HEK293 (cell line): ENCODE data around the gene CTSO.

Source experiments
- CTCF ChIA-PET: fragments of 350-600 bp; formaldehyde crosslinking; extraction: SDS; loops from one replicate; lab custom pipeline; 2021; ENCODE audit warnings: antibody characterized with exemption; lab: Yijun Ruan, JAX
- POLR2A ChIA-PET: fragments of 300-600 bp; formaldehyde crosslinking; extraction: SDS; loops from one replicate; lab custom pipeline; 2020; ENCODE audit warnings: antibody characterized with exemption, inconsistent platforms; lab: Yijun Ruan, JAX
- H3K27ac ChIP-seq: fragments of 200-500 bp; sonication (Bioruptor generic); 2 replicates; pipeline ENCODE4 v1.5.1; 2014; ENCODE audit warnings: low read depth, low read length, control low read depth, inconsistent platforms; ENCODE audit errors: extremely low read depth
- H3K36me3 ChIP-seq, 2 experiments: fragments of 200-500 bp in 1 of 2; sonication (Bioruptor generic) in 1 of 2; 1 replicate in 1 of 2; 2 replicates in 1 of 2; pipeline ENCODE4 v1.5.1; 2014 to 2017; ENCODE audit warnings: inconsistent platforms in 2 of 2, low read length in 2 of 2; ENCODE audit not compliant: control insufficient read depth in 2 of 2, insufficient read depth in 1 of 2
- H3K4me1 ChIP-seq: fragments of 200-500 bp; sonication (Bioruptor generic); 2 replicates; pipeline ENCODE4 v1.5.1; 2014; ENCODE audit warnings: mild to moderate bottlenecking, low read length, inconsistent platforms; ENCODE audit not compliant: control insufficient read depth, insufficient read depth
- H3K4me3 ChIP-seq: 2 replicates; pipeline ENCODE4 v1.5.1; 2011; ENCODE audit warnings: low read depth, mild to moderate bottlenecking, control low read depth, low read length, moderate library complexity
- H3K9me3 ChIP-seq: fragments of 200-500 bp; sonication (Bioruptor generic); 2 replicates; pipeline ENCODE4 v1.5.1; 2014; ENCODE audit warnings: low read depth, low read length, inconsistent platforms; ENCODE audit not compliant: control insufficient read depth, insufficient read depth
- ATF2 ChIP-seq: fragments of 450-650 bp; formaldehyde crosslinking; IDR thresholded peaks from 2 replicates; pipeline ENCODE4 v1.5.1; 2016; ENCODE audit warnings: missing biosample characterization, missing genetic modification characterization, low read depth
- EGR2 ChIP-seq: fragments of 450-650 bp; formaldehyde crosslinking; IDR thresholded peaks from 2 replicates; pipeline ENCODE4 v1.5.1; 2016; ENCODE audit warnings: low read depth, missing biosample characterization, missing genetic modification characterization
- GLIS2 ChIP-seq: fragments of 450-650 bp; formaldehyde crosslinking; IDR thresholded peaks from 2 replicates; pipeline ENCODE4 v1.5.1; 2016; ENCODE audit warnings: missing biosample characterization, missing genetic modification characterization
- KLF8 ChIP-seq: fragments of 450-650 bp; formaldehyde crosslinking; IDR thresholded peaks from 2 replicates; pipeline ENCODE4 v1.5.1; 2016; ENCODE audit warnings: missing biosample characterization, missing genetic modification characterization
- REST ChIP-seq: fragments of 450-650 bp; formaldehyde crosslinking; IDR thresholded peaks from 2 replicates; pipeline ENCODE4 v1.5.1; 2016; ENCODE audit warnings: missing biosample characterization, missing genetic modification characterization
- ZFP41 ChIP-seq: fragments of 450-650 bp; formaldehyde crosslinking; IDR thresholded peaks from 2 replicates; pipeline ENCODE4 v1.5.1; 2016; ENCODE audit warnings: missing biosample characterization, missing genetic modification characterization, borderline replicate concordance
- ZFP69B ChIP-seq: fragments of 450-650 bp; formaldehyde crosslinking; IDR thresholded peaks from 2 replicates; pipeline ENCODE4 v1.5.1; 2016; ENCODE audit warnings: missing biosample characterization, missing genetic modification characterization
- ZNF133 ChIP-seq: fragments of 450-650 bp; formaldehyde crosslinking; IDR thresholded peaks from 2 replicates; pipeline ENCODE4 v1.5.1; 2016; ENCODE audit warnings: missing biosample characterization, missing genetic modification characterization
- ZNF18 ChIP-seq: fragments of 450-650 bp; formaldehyde crosslinking; IDR thresholded peaks from 2 replicates; pipeline ENCODE4 v1.5.1; 2016; ENCODE audit warnings: missing biosample characterization, missing genetic modification characterization
- ZNF2 ChIP-seq: fragments of 450-650 bp; formaldehyde crosslinking; IDR thresholded peaks from 2 replicates; pipeline ENCODE4 v1.5.1; 2016; ENCODE audit warnings: missing biosample characterization, missing genetic modification characterization
- ZNF335 ChIP-seq: fragments of 450-650 bp; formaldehyde crosslinking; conservative IDR thresholded peaks from 2 replicates; pipeline ENCODE4 v1.5.1; 2016; ENCODE audit warnings: missing biosample characterization, missing genetic modification characterization
- ZNF398 ChIP-seq: fragments of 450-650 bp; formaldehyde crosslinking; IDR thresholded peaks from 2 replicates; pipeline ENCODE4 v1.5.1; 2017; ENCODE audit warnings: missing biosample characterization, missing genetic modification characterization
- ZNF404 ChIP-seq: fragments of 450-650 bp; formaldehyde crosslinking; IDR thresholded peaks from 2 replicates; pipeline ENCODE4 v1.5.1; 2017; ENCODE audit warnings: missing biosample characterization, missing genetic modification characterization
- ZNF473 ChIP-seq: fragments of 450-650 bp; formaldehyde crosslinking; IDR thresholded peaks from 2 replicates; pipeline ENCODE4 v1.5.1; 2017; ENCODE audit warnings: missing biosample characterization, missing genetic modification characterization
- ZNF514 ChIP-seq: fragments of 450-650 bp; formaldehyde crosslinking; IDR thresholded peaks from 2 replicates; pipeline ENCODE4 v1.5.1; 2016; ENCODE audit warnings: missing biosample characterization, missing genetic modification characterization
- ZNF530 ChIP-seq: fragments of 450-650 bp; formaldehyde crosslinking; IDR thresholded peaks from 2 replicates; pipeline ENCODE4 v1.5.1; 2016; ENCODE audit warnings: low read depth, missing biosample characterization, missing genetic modification characterization
- ZNF544 ChIP-seq: fragments of 450-650 bp; formaldehyde crosslinking; IDR thresholded peaks from 2 replicates; pipeline ENCODE4 v1.5.0; 2017; ENCODE audit warnings: missing biosample characterization, missing genetic modification characterization
- ZNF555 ChIP-seq: fragments of 450-650 bp; formaldehyde crosslinking; conservative IDR thresholded peaks from 2 replicates; pipeline ENCODE4 v1.5.1; 2017; ENCODE audit warnings: missing biosample characterization, mild to moderate bottlenecking, missing genetic modification characterization, inconsistent platforms
- ZNF596 ChIP-seq: fragments of 450-650 bp; IDR thresholded peaks from 2 replicates; pipeline ENCODE4 v1.5.0; 2018; ENCODE audit warnings: missing biosample characterization, mild to moderate bottlenecking, missing genetic modification characterization, moderate library complexity
- ZNF677 ChIP-seq: fragments of 450-650 bp; IDR thresholded peaks from 2 replicates; pipeline ENCODE4 v1.5.0; 2018; ENCODE audit warnings: missing biosample characterization, mild to moderate bottlenecking, missing genetic modification characterization, moderate library complexity
- ZNF701 ChIP-seq: fragments of 450-650 bp; formaldehyde crosslinking; IDR thresholded peaks from 2 replicates; pipeline ENCODE4 v1.5.1; 2016; ENCODE audit warnings: missing biosample characterization, missing genetic modification characterization
- ZNF791 ChIP-seq: fragments of 450-650 bp; formaldehyde crosslinking; IDR thresholded peaks from 2 replicates; pipeline ENCODE4 v1.5.1; 2016; ENCODE audit warnings: missing biosample characterization, missing genetic modification characterization
- ZNF837 ChIP-seq: fragments of 450-650 bp; formaldehyde crosslinking; IDR thresholded peaks from 2 replicates; pipeline ENCODE4 v1.5.1; 2016; ENCODE audit warnings: missing biosample characterization, missing genetic modification characterization
- TF ChIP-seq, protein P1 (sequence below): fragments of 450-650 bp; IDR thresholded peaks from 2 replicates; pipeline ENCODE4 v1.5.1; 2018; ENCODE audit warnings: missing biosample characterization, missing genetic modification characterization

The CTSO gene

DNA sequence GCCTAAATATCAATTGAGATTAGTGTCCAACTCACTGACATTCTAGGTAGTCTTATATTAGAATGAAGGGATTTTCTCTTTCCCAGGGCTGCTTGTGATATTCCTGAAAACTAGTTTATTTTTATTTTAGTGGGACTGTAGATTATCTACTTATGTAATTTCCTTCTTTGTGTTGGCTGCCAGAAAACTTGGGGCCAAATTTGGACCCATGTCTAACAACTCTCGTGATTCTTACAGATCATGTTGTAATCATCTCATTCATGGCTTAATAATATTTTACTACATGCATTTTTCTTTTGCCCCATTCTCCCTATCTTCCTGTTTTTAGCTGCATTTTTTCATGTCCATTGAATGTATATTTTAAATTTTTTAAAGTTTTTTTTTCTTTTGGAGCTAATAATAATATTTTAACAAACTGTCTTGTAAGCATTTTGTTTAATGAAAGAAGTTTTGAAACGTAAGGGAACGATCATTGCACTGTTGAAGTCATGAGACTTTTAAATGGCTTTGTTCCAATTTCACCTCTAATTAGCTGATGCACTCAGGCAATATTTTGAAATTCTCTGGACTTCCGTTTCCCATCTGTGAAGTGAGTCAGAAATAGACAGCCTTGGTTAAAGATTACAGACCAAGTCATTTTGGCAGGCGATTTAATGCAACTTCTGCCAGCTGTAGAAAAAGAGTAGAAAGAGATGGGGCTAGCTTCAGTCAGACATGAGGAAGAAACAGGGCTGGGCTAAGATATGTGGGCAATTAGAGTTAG is 64.5 kb downstream of the CTSO start:
- Histone ChIP-seq H3K4me1 (peaks cover 6% of the 10 kb centered on the region; the same call in 1 of the 2 replicates), H3K4me3 (no peak overlapping the region), H3K9me3 (no peaks in the 10 kb centered on the region), H3K27ac (no peak overlapping the region), H3K36me3 (no peaks in the 10 kb centered on the region)
- ChIA-PET POLR2A (no interaction called here), CTCF (no interaction called here)
- TF ChIP-seq GLIS2 (tag by site-specific recombination): no peak
- no peak for TF ChIP-seq ZNF2 (tag by site-specific recombination)
- TF ChIP-seq ZNF791 (tag by site-specific recombination): no peak
- no peak for TF ChIP-seq ZNF473 (tag by site-specific recombination)
- no peak for TF ChIP-seq ZNF335
- TF ChIP-seq ZNF530 (tag by site-specific recombination): no peak
- no peak for TF ChIP-seq ZNF18
- no peak for TF ChIP-seq ZNF133 (tag by site-specific recombination)
- no peak for TF ChIP-seq REST

DNA sequence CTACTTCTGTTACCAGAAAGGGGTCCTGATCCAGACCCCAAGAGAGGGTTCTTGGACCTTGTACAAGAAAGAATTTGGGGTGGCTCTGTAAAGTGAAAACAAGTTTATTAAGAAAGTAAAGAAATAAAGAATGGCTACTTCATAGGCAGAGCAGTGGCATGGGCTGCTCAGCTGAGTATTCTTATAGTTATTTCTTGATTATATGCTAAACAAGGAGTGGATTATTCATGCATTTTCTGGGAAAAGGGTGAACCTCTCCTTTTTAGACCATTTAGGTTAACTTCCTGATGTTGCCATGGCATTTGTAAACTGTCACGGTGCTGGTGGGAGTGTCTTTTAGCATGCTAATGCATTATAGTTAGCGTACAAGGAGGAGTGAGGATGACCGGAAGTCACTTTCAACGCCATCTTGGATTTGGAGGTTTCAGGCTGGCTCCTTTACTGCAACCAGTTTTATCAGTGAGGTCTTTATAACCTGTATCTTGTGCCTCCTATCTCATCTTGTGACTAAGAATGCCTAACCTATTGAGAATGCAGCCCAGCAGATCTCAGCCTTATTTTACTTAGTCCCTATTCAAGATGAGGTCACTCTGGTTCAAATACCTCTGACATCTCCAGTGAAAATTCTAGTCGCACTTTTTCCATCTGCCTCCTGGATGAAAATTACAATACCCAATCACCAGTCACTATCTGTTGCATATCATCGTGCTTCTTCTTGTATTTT is 65.7 kb downstream of the CTSO start:
- ChIA-PET CTCF (interaction anchor here (0.5 kb wide), 1 partner anchor 56 kb away, joined by 3 read pairs; no protein-coding TSS in a partner anchor), POLR2A (no interaction called here)
- Histone ChIP-seq H3K4me1 (peaks cover 6% of the 10 kb centered on the region; the same call in 1 of the 2 replicates), H3K27ac (no peak overlapping the region), H3K9me3 (no peaks in the 10 kb centered on the region), H3K4me3 (no peak overlapping the region), H3K36me3 (no peaks in the 10 kb centered on the region)
- no peak for TF ChIP-seq ZFP41 (tag by site-specific recombination)
- TF ChIP-seq ZNF701: no peak
- no peak for TF ChIP-seq ZNF544 (tag by site-specific recombination)
- TF ChIP-seq ZNF677 (tag by site-specific recombination): no peak
- TF ChIP-seq ZNF596 (tag by site-specific recombination): no peak
- TF ChIP-seq KLF8 (tag by site-specific recombination): no peak
- no peak for TF ChIP-seq ZNF398 (tag by site-specific recombination)
- no peak for TF ChIP-seq ZNF514
- TF ChIP-seq, protein P1, sequence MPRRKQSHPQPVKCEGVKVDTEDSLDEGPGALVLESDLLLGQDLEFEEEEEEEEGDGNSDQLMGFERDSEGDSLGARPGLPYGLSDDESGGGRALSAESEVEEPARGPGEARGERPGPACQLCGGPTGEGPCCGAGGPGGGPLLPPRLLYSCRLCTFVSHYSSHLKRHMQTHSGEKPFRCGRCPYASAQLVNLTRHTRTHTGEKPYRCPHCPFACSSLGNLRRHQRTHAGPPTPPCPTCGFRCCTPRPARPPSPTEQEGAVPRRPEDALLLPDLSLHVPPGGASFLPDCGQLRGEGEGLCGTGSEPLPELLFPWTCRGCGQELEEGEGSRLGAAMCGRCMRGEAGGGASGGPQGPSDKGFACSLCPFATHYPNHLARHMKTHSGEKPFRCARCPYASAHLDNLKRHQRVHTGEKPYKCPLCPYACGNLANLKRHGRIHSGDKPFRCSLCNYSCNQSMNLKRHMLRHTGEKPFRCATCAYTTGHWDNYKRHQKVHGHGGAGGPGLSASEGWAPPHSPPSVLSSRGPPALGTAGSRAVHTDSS (tag by site-specific recombination): no peak
- no peak for TF ChIP-seq ZNF555 (tag by site-specific recombination)
- TF ChIP-seq ATF2 (tag by site-specific recombination): no peak
- TF ChIP-seq ZFP69B (tag by site-specific recombination): no peak
- TF ChIP-seq ZNF837 (tag by site-specific recombination): no peak
- no peak for TF ChIP-seq ZNF404
- no peak for TF ChIP-seq EGR2
